Activated naive CD4-positive, alpha-beta T cell treated with anti-CD3 and anti-CD28 coated beads, Interleukin-2, amount 50 U/mL, for 16 hours (primary cell): ENCODE results near the gene OLFM2.
"Not testable (repeated sequence)": the region's sequence is repeated elsewhere in the genome, so short reads cannot be mapped to it uniquely, and the experiment has no call there.

Experiments
- DNase-seq: peaks from one replicate; pipeline ENCODE4 v3.0.0-alpha.2; 2020

Gene OLFM2

DNA sequence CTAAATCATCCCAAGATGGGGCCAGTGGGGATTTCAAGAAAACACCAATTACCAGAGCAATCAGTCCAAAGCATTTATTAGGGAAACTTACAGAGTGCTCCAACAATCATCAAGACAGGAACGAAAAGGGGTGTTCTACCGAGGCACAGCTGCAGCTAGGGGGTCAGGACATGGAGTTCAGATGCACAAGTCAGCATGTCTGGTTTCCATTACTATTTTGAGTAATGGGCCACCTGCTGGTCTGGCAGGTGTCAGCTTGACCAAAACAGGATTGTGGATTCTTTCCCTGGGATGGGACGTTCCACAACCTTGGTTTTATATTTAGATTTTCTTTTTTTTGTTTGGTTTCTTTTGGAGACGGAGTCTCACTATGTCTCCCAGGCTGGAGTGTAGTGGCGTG is 112.5 kb downstream of the OLFM2 start:
- no peak for DNase-seq

DNA sequence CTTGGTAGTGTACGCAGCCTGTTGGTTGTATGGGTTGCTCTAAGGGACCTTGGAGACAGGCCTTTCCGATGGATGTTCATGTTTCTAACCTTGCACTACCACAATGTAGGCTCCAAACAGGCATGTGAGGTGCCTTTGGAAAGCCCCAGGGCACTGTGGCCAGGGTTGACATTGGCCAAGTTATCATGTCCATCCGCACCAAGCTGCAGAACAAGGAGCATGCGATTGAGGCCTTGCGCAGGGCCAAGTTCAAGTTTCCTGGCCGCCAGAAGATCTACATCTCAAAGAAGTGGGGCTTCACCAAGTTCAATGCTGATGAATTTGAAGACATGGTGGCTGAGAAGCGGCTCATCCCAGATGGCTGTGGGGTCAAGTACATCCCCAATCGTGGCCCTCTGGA is 116.3 kb downstream of the OLFM2 start:
- not testable (repeated sequence) for DNase-seq

DNA sequence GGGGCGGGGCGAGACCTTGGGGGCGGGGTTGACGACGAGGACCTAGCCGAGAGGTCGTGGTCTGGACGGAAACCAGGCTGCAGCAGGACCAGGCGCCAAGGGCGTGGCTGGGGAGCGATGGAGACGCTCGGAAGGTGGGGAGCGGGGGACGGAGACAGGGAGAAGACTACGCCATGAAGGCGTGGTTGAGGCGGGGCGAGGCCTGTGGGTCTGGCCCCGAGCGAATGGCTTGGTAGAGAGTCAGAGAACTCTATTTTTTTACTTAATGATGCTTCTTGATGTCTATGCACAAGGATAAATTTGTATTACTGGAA is 116.8 kb downstream of the OLFM2 start:
- no peak for DNase-seq

DNA sequence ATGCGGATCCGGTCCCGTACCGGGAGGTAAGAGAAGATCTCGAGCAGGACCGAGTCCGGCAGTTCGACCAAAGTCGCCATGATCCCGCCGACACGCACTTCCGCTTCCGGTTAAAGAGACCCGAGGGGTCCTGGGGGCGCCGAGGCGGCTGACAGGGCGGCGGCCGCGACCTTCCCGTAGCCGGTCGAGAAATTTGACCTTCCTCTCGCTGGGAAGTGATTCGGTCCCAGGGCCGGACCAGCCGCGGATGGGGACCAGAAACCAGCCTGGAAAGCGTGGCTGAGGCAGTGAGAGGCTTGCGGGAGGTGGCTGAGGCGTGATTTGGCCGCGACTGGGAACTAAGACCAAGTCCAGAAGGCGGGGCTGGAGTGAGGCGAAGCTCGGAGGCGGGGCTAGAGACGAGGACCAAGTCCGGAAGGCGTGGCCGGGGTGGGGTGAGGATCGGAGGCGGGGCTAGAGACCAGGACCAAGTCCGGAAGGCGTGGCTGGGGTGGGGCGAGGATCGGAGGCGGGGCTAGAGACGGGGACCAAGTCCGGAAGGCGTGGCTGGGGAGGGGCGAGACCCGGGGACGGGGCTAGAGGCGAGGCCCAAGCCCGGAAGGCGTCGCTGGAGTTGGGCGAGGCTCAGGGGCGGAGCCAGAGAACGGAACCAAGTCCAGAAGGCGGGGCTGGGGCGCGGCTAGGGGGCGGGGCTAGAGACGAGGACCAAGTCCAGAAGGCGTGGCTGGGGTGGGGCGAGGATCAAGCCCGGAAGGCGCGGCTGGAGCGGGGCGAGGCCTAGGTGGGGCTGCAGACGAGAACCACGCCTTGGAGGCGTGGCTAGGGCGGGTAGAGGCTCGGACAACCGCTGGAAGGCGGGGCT is 117.3 kb downstream of the OLFM2 start, which contains the start of gene FBXL12:
Gene FBXL12, minus strand, starts transcription at position 346 of the 862 bp plus-strand sequence. Its CDS starts 266 bp downstream, at position 80.
- DNase-seq: peak; percentile 100

DNA sequence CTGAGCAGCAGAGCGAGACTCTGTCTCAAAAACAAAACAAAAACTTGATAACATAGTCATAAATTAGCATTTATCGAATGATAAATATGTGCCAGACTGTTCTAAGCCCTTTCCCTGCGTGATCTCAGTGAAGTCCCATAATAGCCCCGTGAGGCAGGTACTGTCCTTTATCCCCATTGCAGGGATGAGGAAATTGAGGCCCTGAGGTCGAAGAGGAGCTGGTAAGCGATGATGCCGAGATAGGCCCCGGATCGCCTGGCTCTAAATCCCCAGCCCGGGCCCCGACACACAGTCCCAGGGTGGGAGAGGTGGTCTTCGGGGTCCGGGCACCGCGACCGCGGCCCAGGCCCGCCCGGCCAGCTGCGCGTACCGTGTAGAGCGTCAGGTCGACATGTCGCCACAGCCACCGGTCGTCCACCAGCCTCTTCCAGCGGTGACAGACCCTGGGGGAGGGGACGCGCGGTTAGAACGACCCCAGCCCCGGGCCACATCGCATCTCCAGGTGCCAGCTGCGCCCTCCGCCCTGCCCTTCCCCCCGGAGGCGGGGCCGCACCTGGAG is 118.1 kb downstream of the OLFM2 start:
- no peak for DNase-seq

DNA sequence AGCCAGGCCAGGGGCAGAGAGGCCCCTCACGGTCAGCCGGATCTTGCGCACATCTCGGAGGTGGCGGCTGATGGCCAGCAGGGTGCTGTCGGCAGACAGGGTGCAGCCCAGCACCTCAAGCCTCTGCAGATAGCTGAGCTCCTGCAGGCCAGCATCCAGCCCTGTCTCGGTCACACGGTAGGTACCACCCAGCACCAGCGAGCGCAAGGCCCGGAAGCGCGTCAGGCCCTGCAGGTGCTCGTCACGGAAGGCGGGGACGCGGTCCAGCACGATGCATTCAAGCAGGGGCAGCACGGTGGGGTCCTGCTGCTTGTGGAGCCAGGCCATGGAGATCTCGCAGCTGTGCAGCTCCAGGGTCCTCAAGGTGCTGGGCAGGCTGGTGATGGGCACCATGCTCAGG is 125.2 kb downstream of the OLFM2 start:
- DNase-seq: no peak

DNA sequence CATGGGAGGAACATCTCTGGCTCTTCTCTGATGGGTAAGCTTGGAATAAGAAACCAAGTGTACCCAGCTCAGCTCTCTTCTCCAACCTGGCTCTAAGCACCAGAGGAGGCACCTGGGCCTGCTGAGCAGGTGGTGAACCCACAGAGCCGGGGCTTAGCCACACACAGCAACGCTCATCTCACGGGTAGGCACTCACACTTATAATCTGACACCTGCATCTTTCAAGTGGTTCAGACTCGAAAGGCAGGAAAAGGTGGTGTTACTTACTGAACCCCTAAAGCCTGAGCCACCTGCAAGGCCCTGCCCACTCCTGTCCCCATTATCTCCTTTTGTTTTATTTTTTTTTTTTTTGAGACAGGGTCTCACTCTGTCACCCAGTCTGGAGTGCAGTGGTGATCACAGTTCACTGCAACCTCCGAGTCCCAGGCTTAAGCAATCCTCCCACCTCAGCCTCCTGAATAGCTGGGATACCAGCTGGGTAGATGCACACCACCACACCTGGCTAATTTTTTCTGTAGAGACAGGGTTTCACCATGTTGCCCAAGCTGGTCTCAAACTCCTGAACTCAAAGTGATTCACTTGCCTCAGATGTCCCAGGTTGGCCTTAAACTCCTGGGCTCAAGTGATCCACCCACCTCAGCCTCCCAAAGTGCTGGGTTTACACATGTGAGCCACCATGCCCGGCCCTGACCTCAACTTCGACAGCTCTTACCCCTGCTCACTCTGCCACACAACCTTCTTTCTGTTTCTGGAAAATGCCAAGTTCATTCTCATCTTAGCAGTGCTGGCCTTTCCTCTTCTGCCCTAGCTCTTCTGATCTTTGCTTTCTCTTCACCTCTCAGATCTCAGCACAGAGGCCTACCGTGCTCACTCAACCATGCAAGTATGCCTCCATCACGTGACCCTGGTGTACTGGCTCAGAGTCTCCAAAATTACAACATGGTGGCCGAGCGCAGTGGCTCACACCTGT is 127.2 kb downstream of the OLFM2 start:
- no peak for DNase-seq

DNA sequence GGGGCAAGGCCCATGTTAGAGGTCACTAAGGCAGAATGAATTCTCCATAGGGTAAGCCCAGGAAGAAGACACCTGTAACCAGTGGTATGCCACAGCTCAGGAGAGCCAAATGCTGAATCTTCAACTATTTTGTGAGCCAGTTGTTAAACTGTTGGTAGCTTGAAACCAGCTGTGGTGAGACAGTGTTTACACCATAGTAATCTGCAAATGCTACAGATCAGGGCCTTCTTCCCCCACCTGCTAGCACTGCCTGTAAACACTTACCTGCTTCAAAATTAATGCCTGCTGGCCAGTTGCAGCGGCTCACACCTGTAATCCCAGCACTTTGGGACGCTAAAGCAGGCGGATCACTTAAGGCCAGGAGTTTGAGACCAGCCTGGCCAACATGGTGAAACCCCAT is 129.5 kb downstream of the OLFM2 start:
- DNase-seq: no peak
